ENCODE results near the gene MMP10.
"Not testable (repeated sequence)": the region's sequence is repeated elsewhere in the genome, so short reads cannot be mapped to it uniquely, and the experiment has no call there.

Gene MMP10

DNA sequence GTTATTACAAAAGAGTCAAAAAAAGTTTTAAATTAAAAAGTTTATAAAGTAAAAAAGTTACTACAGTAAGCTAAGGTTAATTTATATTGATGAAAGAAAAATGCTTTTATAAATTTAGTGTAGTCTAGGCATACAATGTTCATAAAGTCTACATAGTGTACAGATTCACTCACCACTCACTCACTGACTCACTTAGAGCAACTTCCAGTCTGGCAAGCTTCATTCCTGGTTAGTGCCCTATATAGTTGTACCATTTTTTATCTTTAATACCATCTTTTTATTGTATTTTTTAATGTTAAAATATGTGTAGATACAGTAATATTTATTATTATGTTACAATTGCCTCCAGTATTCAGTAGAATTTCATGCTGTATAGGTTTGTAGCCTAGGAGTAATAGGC, 2.6 kb upstream of the MMP10 start:
- no peak for DNase-seq

GRCh38 chr11:102781676-102782075, 1.2 kb upstream of the MMP10 start:
- no peak for DNase-seq

- no peak for DNase-seq
Measured at GRCh38 chr11:102776454-102776853, 4.0 kb downstream of the MMP10 start.

GRCh38 chr11:102773386-102773785, 7.0 kb downstream of the MMP10 start:
- DNase-seq = no peak

DNA sequence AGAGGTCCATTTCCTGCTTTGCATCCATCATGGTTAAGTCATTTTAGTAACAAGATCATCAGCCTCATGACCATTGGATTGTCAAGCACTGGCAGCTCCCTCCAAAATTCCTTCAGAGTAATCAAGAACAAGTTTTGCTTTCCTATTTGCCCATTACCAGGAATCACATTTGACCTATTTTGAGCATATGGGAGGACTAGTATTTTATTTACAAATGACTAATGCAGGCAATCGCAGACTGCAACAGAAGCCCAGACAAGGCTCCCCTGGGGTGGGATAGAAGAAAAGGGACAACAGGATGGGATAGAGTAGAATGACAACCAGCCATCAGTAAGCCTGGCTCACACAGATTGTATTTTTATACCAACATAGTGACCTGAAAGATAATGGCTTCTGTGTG, 9.1 kb downstream of the MMP10 start:
- no peak for DNase-seq

DNA sequence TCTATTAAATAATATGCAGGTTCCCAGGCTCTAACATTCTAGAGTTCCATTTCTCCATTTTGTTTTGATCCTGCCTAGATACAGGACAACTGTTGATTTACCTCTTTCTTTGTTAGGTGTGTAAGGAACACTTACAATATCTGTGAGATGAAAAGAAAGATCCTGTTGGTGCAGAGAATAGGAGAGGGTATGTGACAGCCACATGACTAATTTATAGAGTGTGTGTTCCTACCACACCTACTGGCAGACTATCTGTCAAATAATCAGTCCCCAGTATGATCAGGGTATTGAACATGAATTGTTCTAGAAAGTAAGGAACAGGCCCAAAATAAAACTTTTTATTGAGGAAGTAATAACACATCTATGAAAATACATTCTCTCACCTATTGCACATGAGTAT, 10.2 kb downstream of the MMP10 start:
- DNase-seq = no peak

DNA sequence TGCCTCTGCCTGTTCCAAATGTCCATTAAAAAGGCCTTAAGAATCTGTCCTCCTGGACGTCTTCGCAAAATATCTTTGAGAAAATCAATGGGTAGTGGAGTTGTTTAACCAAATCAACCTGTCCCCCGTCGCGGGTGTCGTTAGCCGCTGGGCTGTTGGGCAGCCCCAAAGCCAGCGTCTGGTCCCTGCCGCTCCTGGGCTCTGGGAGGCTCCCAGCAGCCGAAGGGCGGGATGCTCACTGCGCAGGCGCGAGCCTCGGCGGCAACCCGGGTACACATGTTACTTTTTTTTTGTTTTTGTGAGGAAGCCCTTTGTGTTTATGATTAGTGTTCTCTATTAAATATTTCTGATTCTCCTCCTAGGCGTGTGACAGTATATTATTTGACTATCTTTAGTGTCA, 12.6 kb downstream of the MMP10 start:
- no peak for DNase-seq

DNA sequence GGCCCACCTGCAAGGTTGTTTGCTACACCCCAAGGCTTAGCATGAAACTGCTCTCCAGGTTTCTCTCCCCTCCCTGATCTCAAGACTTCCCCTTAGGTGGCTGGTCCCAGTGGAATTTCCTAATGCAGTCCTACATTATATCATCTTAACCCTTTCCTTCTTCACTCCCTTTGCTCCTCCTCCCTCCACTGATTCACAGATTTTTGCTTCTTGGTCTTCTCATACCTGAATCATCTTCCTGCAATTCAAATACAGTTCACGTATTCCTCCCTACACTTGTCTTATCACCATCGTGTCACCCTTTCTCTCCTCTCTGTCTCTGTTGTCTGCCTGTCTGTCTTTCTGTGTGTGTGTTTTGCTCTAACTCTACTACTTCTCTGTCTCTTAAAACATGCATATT, 17.0 kb downstream of the MMP10 start:
- no peak for DNase-seq

- DNase-seq = no peak
Measured at GRCh38 chr11:102762361-102762767, 18.1 kb downstream of the MMP10 start.

- DNase-seq = no peak
Measured at GRCh38 chr11:102761646-102762238, 18.7 kb downstream of the MMP10 start.

DNA sequence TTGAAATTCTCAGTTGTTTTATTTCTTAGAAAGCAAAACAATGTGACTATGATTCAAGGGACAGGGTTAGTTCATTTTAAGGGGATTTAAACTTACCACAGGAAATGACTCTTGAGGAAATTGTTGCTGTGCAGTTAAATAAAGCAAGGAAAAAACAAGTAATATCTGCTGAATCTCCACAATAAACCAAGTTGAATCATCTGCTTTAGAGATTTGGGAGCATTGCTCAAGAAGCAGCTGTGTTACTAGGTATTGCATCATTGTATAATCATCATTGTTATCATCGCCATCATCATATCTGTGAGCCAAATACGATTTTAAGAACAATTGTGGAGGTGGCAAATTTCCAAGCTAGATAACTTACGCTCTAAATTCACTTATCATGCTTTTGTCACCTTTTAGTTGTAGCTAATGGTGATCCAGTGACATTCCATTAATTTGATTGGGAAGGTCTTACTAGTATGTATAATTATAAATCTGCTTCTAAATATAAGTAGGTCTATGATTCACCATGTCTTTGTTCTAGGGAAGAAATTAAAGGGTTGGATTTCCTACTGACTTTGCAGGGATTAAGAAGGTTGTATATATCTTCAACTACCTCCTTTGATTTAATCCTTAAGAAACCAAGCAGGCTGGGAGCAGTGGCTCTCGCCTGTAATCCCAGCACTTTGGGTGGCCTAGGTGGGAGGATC, 19.9 kb downstream of the MMP10 start:
- no peak for DNase-seq

GRCh38 chr11:102757823-102758549, 22.4 kb downstream of the MMP10 start:
- DNase-seq = no peak

DNA sequence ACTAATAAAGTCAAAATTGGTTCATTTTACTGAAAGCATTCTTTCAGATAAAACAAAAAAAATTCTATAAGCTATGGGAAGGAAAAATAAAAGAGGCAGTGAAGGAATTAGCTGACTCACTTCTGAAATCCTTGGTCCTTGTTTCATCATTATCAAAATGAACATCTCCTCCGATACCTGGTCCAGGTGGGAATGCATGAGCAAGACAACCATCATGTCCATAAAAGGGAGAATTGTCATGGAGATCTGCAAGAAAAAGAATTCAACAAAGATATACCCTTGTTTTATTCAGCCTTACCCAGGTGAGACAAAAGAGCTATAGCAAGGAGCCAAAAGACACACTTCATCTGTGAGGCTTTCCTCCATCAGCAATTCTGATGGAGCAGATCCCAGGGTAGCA, 27.2 kb downstream of the MMP10 start:
- no peak for DNase-seq

DNA sequence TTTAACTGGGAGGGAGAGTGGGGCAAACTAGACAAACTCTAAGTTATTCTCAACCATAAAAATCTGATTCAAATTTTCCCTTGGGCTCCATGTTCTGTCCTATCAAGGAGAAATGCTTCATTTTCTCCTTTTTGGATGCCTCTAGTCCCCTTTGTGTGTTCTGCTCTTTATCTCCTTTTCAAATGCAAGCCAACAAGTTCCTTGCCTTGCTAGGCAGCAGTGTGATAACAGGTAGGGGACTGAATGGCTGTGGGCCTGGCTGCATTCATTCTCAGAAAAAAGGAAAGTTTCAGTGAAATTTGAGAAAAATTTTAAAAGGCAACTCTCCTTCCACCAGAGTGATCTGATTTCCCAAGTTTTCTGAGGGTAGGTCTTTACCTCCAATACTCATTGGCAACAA, 28.8 kb downstream of the MMP10 start:
- no peak for DNase-seq

- no peak for DNase-seq
Measured at GRCh38 chr11:102749101-102749722, 31.2 kb downstream of the MMP10 start.

DNA sequence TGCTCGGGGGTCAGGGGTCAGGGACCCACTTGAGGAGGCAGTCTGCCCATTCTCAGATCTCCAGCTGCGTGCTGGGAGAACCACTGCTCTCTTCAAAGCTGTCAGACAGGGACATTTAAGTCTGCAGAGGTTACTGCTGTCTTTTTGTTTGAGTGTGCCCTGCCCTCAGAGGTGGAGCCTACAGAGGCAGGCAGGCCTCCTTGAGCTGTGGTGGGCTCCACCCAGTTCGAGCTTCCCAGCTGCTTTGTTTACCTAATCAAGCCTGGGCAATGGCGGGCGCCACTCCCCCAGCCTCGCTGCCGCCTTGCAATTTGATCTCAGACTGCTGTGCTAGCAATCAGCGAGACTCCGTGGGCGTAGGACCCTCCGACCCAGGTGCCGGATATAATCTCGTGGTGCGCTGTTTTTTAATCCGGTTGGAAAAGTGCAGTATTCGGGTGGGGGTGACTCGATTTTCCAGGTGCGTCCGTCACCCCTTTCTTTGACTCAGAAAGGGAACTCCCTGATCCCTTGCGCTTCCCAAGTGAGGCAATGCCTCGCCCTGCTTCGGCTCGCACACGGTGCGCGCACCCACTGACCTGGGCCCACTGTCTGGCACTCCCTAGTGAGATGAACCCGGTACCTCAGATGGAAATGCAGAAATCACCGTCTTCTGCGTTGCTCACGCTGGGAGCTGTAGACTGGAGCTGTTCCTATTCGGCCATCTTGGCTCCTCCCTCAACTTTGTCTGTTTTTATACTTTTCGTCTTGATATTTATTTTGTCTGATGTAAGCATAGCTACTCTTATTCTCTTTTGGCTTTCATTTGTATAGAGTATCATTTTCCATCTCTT, 33.5 kb downstream of the MMP10 start:
- not testable (repeated sequence) for DNase-seq

- DNase-seq = no peak
Measured at GRCh38 chr11:102734650-102735049, 45.8 kb downstream of the MMP10 start.

- DNase-seq = peak; percentile 50
Measured at GRCh38 chr11:102733232-102733875, 47.1 kb downstream of the MMP10 start.

DNA sequence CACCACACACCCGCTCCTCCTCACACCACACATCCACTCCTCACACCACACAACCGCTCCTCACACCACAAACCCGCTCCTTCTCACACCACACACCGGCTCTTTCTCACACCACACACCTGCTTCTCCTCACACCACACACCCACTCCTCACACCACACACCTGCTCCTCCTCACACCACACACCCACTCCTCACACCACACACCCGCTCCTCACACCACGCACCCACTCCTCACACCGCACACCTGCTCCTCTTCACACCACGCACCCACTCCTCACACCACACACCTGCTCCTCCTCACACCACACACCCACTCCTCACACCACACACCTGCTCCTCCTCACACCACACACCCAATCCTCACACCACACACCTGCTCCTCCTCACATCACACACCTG, 49.5 kb downstream of the MMP10 start:
- DNase-seq = not testable (repeated sequence)

- no peak for DNase-seq
Measured at GRCh38 chr11:102729849-102730815, 50.3 kb downstream of the MMP10 start.

DNA sequence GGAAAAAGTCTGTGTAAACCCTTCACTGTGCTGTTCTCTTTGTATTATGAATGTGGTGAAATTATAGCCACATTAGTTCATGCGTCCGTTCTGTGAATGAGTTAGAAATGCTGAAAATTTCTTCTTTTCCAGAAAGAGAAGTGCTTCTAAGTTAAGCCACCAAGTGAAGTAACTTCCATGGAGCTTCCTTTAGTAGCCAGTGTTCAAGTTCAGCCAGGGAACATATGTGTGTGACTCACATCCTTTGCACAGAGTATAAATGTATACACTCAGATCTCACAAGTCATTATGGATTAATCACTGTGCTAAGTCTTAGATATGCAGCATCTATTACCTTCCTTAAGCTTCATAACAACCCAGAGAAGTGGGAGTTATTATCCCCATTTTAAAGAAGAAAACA, 52.5 kb downstream of the MMP10 start:
- DNase-seq = no peak
